Nephron progenitor cell (in vitro differentiated cells): ENCODE measurements around the gene CDC42EP1.
"Not testable (repeated sequence)": the region's sequence is repeated elsewhere in the genome, so short reads cannot be mapped to it uniquely, and the experiment has no call there.

Experiments
- DNase-seq: peaks from one replicate; pipeline ENCODE4 v3.0.0; 2021
- H3K27ac Mint-ChIP-seq: 2 replicates; pipeline ENCODE4 v1.8.0; 2021; ENCODE audit warnings: mild to moderate bottlenecking, moderate library complexity, mixed read lengths
- H3K27me3 Mint-ChIP-seq: 2 replicates; pipeline ENCODE4 v1.8.0; 2021; ENCODE audit warnings: mild to moderate bottlenecking, low read depth, mixed read lengths; ENCODE audit not compliant: poor library complexity
- H3K36me3 Mint-ChIP-seq: 2 replicates; pipeline ENCODE4 v1.8.0; 2021; ENCODE audit warnings: low read depth, mixed read lengths
- H3K4me1 Mint-ChIP-seq: 2 replicates; pipeline ENCODE4 v1.8.0; 2021; ENCODE audit warnings: mixed read lengths
- H3K4me3 Mint-ChIP-seq: 2 replicates; pipeline ENCODE4 v1.8.0; 2021; ENCODE audit warnings: mild to moderate bottlenecking, moderate library complexity, mixed read lengths
- H3K9me3 Mint-ChIP-seq: 2 replicates; pipeline ENCODE4 v1.8.0; 2021; ENCODE audit warnings: mild to moderate bottlenecking, moderate library complexity, mixed read lengths
- TF ChIP-seq, protein P1 (sequence below): fragments of 200-600 bp; sonication (generic); IDR thresholded peaks from 2 replicates; pipeline ENCODE4 v1.5.0; 2021; ENCODE audit warnings: antibody characterized with exemption

Gene CDC42EP1

DNA sequence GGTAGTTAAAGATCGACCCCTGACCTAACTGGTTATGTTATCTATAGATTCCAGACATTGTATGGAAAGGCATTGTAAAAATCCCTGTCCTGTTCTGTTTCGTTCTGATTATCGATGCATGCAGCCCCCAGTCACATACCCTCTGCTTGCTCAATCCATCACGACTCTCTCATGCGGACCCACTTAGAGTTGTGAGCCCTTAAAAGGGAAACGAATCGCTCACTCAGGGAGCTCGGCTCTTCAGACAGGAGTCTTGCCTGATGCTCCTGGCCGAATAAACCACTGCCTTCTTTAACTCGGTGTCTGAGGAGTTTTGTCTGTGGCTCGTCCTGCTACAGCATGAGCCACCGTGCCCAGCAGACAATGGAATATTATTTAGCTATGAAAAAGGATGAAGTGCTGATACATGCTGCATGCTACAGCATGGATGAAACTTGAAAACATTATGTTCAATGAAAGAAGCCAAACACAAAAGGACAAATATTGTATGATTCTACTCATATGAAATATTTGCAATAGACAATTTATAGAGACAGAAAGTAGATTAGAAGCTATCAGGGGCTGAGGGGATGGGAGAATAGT is 31.6 kb downstream of the CDC42EP1 start:
- TF ChIP-seq, protein P1, sequence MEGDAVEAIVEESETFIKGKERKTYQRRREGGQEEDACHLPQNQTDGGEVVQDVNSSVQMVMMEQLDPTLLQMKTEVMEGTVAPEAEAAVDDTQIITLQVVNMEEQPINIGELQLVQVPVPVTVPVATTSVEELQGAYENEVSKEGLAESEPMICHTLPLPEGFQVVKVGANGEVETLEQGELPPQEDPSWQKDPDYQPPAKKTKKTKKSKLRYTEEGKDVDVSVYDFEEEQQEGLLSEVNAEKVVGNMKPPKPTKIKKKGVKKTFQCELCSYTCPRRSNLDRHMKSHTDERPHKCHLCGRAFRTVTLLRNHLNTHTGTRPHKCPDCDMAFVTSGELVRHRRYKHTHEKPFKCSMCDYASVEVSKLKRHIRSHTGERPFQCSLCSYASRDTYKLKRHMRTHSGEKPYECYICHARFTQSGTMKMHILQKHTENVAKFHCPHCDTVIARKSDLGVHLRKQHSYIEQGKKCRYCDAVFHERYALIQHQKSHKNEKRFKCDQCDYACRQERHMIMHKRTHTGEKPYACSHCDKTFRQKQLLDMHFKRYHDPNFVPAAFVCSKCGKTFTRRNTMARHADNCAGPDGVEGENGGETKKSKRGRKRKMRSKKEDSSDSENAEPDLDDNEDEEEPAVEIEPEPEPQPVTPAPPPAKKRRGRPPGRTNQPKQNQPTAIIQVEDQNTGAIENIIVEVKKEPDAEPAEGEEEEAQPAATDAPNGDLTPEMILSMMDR, result no peak
- Mint-ChIP-seq H3K4me1 (peaks cover 26% of the 10 kb centered on the region), H3K36me3 (no peaks in the 10 kb centered on the region), H3K4me3 (peak overlapping the region; percentile 78), H3K9me3 (no peaks in the 10 kb centered on the region), H3K27me3 (peaks cover 30% of the 10 kb centered on the region), H3K27ac (no peak overlapping the region)
- no peak for DNase-seq

DNA sequence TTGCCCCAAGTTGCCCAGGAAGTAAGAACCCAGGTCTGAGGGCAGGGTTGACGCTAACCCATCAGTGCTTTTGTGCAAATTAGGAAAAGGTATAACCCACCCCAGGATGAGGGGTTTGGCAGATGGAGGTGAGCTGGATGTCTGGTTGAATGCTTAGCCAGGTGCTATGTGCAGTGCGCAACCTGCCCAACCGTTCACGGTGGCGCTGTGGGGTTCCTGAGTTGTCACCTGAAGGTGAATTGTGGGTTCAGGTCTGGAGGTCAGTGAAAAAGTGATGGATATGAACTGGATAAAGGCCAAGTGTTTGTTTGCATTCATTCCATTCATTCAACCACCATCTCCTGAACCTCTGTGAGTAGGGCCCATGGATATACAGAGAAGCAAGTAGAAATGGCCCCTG is 34.0 kb downstream of the CDC42EP1 start:
- Mint-ChIP-seq H3K27me3 (peaks cover 21% of the 10 kb centered on the region), H3K4me3 (no peak overlapping the region), H3K4me1 (peaks cover 14% of the 10 kb centered on the region), H3K36me3 (no peaks in the 10 kb centered on the region), H3K9me3 (no peaks in the 10 kb centered on the region), H3K27ac (no peak overlapping the region)
- TF ChIP-seq, protein P1, result no peak
- no peak for DNase-seq

DNA sequence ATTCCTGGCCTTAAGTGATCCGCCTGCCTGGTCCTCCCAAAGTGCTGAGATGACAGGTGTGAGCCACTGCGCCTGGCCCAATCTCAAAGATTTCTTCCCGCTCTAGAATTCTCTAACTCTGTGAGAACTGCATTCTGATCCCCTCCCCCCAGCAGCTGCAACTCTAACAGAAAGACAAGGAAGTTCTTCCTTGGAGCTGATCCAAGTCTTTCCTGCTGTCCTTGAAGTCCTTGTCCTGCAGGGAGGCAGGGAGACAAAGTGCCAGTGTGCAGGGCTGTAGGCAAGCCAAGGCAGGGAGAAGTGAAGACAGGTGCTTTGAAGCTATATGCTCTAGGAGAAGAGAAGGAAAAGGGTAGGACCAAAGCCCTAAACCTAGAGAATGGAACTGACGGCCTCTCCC is 38.9 kb downstream of the CDC42EP1 start:
- TF ChIP-seq, protein P1, result no peak
- Mint-ChIP-seq H3K9me3 (no peaks in the 10 kb centered on the region), H3K27me3 (peaks cover 20% of the 10 kb centered on the region), H3K4me3 (no peak overlapping the region), H3K4me1 (peaks cover 20% of the 10 kb centered on the region), H3K27ac (no peak overlapping the region), H3K36me3 (no peaks in the 10 kb centered on the region)
- no peak for DNase-seq

DNA sequence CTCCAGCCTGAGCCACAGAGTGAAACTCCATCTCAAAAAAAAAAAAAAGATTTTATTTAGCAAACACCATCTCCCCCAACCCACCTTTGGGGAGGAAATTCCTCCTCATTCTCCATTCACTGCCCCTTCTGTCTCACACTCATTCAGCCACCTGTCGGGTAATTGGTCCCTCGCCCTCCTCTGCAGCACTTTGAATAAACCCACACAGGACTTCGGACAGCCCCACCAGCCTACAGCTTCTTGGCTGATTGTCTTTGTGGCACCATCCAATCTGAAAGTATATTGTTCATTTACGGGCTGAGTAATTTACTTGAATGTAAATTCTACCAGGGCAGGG is 40.9 kb downstream of the CDC42EP1 start:
- TF ChIP-seq, protein P1, result no peak
- H3K27ac Mint-ChIP-seq, result no peak overlapping the region
- peaks cover 30% of the 10 kb centered on the region for H3K4me1 Mint-ChIP-seq
- no peaks in the 10 kb centered on the region for H3K36me3 Mint-ChIP-seq
- H3K27me3 Mint-ChIP-seq, result peaks cover 29% of the 10 kb centered on the region
- no peaks in the 10 kb centered on the region for H3K9me3 Mint-ChIP-seq
- DNase-seq, result no peak
- peak overlapping the region; percentile 61 for H3K4me3 Mint-ChIP-seq

DNA sequence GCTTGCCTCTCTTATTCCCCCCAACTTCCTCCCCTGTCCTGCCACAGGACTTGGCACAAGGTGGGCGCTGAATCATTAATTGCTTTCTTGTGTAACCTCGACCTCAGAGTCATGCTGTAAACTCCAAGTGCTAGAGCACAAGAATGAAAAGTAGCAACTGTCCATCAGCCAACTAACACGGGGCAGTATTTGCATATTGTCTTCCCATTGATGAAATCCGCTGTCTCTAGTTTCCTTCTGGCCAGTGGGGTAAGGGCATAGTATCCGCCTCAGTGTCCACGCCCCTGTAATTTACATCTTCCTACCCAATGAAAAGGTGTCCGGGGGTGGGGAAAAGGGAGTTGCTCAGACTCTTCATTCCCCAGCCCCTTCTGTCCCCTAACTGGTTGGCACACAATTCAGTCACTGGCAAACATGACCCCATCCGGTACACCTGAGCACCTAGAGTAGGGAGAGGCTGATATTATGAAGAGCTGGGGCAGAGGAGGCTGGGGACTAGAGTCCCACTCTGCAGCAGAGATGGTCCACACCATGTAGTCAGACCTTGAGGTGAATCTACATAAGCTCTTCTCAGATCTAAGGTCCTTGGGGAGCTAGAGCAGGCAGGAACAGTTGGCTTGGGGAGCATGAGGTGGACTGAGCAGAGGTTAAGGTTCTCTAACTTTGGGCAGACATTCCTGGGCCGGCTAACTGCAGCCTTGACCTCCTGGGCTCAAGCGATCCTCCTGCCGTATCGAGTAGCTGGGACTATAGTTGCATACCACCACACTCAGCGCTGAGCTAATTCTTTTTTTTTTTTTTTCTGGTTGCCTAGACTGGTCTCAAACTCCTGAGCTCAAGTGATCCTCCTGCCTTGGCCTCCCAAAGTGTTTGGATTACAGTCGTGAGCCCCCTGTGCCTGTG is 41.5 kb downstream of the CDC42EP1 start:
- Mint-ChIP-seq H3K27me3 (peaks cover 28% of the 10 kb centered on the region), H3K4me1 (peaks cover 30% of the 10 kb centered on the region), H3K27ac (peak overlapping the region; percentile 18), H3K36me3 (no peaks in the 10 kb centered on the region), H3K4me3 (peak overlapping the region; percentile 61), H3K9me3 (no peaks in the 10 kb centered on the region)
- DNase-seq, result peak; percentile 52
- TF ChIP-seq, protein P1, result no peak

DNA sequence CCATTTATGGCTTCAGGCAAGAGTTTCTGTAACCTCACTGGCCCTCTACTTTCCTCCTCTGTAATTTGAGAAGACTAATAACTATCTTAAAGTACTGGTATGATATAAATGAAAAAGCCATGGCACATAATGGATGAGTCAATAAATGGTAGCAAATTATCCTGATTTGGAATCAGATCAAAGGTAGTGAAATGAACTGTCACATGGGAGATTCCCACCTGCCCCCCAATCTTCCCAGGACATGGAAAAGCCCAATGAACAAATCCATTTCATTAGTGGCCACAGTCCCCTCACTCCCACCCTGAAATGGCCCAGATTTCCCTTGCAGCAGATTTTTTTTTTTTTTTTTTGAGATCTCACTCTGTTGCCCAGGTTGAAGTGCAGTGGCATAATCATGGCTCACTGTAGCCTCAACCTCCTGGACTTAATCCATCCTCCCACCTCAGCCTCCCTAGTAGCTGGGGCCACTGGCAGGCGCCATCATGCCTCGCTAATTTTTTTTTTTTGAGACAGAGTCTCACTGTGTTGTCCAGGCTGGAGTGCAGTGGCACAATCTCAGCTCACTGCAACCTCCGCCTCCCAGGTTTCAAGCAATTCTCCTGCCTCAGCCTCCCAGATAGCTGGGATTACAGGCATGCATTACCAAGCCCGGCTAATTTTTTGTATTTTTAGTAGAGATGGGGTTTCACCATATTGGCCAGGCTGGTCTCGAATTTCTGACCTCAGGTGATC is 42.4 kb downstream of the CDC42EP1 start:
- not testable (repeated sequence) for DNase-seq, H3K27ac Mint-ChIP-seq, H3K4me3 Mint-ChIP-seq, H3K36me3 Mint-ChIP-seq, H3K9me3 Mint-ChIP-seq
- Mint-ChIP-seq H3K4me1 (peaks cover 33% of the 10 kb centered on the region), H3K27me3 (peaks cover 24% of the 10 kb centered on the region)
